GM18499 (cell line): ENCODE results near the gene PSRC1.
"Not testable (repeated sequence)": the region's sequence is repeated elsewhere in the genome, so short reads cannot be mapped to it uniquely, and the experiment has no call there.

ENCODE experiments used
- ATAC-seq: cut with Tn5 transposase; IDR thresholded peaks from one replicate; pipeline ENCODE4 v1.9.1; 2021; ENCODE audit warnings: moderate number of reproducible peaks; ENCODE audit not compliant: insufficient read depth, unreplicated experiment

Gene PSRC1

DNA sequence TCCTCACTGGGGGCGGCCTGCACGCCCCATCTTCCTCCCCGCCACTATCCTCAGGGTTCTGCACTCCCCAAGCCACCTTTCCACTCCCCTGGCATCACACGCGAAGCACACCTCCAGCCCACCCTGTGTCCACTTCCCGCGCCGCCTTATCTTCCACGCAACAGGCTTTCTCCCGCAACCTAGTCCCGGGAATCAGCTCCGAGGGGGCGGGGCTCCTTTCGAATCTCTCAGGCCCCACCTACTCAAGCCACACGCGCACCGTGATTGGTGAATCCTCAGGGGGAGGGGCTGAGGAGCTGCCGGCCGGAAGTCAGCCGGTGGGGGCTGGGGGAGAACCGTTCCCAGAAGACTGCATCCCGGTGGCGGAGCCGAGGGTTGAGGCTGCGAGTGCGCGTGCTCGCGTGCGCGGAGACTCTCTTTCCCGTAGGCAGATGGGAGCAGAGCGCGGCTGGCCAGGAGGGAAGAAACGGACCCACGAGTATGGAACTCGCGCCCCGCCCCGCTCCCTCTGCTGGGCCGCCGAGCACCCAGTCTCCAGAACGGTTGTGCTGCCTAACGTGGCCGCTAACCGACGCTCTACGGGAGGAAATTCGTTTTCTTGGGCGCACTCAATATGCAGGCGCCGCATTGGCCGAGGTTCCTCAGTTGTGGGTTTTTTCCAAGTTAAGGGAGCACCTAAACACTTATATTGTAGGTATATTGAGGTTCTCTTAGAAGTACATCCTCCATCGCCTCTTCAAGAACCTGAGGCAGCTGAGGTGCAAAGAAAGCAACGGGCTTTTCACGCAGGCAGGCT, at the start of gene PSRC1:
TSS of gene PSRC1 (minus strand) at position 194 of the 796 bp plus-strand sequence.
- ATAC-seq = peak; percentile 74

DNA sequence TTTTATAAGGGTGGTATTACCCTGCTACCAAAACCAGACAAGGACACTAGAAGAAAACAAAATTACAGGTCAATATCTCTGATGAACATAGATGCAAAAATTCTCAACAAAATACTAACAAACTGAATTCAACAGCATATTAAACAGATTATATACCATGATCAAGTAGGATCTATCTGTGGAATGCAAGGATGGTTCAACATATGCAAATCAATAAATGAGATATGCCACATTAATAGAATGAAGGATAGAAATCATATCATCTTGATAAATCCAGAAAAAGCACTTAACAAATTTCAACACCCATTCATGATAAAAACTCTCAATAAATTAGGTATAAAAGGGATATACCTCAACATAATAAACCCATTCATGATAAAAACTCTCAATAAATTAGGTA, 48.2 kb upstream of the PSRC1 start:
- ATAC-seq = no peak

DNA sequence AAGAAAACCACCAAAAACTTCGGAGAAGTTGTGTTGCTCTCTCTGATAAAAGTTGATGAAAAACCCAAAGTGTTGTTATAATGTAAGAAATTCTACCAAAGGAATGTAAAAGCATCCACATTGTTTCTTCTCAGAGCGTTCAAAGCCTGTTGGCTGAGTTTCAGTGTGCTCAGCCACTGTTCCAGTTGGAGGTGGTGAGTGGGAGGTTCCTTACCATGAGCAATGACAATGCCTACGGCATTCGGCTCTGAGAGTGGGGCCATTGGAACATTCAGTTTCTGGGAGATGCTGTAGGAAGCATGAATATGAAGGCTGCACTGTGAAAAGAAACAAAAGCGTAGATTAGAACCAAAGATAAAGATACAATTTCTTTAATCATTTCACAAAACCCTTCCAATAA, 44.3 kb upstream of the PSRC1 start:
- ATAC-seq = no peak

DNA sequence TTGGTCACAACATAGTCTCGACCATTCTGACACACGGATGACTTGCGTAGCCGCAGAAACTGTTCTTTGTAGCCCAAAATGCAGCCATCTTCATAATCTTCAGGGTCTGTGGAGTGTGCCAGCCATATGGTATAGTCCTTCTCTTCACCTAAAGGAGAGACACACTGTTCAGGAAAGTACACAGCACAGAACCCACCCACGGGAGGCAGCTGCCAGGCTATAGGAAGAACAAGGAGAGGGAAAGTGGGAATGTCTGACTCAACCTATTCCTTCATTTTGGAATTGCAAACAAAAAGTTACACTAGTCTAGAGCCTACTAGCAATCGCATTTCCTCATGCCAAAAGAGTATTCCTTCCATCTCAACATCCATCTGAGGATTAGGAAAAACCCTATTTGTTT, 40.0 kb upstream of the PSRC1 start:
- no peak for ATAC-seq

DNA sequence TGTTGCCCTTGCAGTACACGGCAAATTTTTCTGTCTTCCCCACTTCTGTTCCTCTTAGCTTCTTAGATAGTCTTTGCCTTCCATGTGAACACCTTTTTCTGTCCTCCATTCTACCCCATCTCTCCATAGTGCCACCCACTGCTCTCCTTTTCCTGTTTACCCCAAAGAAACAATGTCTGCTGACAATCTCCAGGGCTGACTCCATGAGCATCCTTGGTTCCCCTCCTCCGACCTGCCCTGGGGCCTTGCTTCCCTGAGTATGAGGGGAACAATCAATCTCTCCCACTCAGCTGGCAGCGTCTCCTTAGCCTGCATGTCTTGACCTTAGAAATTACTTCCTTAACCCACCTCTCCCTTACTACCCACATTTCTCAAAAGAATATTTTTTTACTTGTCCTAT, 36.2 kb upstream of the PSRC1 start:
- no peak for ATAC-seq

DNA sequence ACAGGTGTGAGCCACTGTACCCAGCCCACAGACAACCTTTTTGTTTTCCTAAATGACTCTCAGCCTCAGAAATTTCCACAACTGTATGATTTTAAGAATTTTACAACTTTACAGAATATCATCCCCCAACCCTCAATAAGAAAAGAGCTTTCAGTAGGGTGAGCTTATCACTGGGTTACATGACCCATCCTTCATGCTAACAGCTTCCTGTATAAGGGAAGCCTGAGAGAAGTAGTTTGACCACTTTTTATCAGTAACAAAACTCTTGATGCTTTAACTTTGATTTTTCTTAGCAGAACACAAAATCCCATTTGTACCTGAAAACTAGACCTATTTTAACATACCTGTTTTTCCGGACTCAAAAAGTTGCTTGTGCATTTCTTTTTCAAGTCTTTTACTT, 33.6 kb upstream of the PSRC1 start:
- ATAC-seq = no peak

DNA sequence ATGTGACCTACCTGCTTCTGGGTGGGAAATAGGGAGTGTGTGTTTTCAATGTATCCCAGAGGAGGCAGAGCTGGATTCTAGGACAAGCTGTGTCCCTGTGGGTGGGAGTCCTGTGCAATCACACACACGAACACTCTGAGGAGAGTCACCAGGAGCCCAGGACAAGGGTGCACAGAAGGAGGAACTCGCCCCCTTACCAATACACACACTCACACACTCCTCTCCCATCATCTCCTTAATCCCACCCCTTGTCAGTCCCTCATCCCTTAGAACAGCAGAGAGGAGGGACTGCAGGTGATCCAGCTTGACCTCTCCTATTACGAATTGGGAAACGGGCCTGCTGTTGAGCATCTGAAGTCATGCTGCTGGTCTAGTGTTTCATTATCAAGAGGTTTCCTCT, 32.3 kb upstream of the PSRC1 start:
- no peak for ATAC-seq

DNA sequence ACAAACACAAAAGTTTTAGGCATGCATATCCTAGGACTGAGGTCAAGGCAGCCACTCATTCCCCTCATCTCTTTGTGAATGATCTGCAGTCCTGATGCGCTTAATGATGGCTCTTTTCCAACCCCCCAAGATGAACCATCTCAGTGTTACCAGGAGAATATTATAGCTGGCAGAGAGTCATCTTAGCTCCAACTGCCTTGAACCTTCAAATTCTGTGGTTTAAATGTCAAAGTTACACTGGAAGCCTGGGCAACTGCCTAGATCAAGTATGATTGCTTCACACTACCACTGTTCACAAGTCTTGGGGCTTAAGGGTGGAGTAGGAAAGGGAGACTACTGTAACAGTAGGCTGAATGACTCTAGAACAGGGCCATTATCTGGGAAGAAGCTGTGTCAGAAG, 31.9 kb upstream of the PSRC1 start:
- ATAC-seq = no peak

DNA sequence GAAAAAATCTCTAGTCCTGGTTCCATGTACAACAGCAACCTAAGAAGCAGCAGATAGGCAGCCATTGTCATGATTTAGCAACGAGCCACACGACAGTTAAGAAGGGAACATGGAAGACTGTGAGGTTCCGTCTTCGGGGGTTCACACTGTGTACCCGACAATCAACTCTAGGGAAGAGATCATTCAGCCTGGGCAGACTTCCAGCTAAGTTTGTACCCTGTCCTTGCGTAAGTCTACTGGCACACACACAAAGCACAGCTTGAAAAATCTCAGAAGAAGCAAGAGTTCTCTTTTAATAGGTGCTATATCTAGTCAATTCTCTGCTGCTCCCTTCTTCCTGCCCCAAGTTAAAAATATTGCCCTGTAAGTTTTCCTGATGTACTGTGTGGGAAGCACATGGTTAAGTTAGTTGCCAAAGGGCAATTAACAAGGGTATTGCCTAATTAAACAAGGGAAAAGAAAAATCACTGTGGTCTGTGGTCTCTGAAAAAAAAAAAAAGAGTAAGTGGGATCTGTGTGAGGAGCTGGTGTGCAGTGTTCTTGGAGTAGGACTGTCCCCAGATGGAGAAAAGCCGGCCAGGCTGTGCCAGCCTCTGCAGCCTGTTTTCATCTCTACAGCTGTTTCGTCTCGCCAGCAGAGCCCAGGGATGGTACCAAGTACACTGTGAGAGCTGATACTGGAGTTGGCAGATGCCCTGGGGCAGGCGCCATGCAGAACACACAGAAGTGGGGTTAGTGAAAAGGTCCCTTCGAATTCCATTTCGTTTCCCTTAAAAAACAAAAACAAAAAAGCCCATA, 30.2 kb upstream of the PSRC1 start:
- ATAC-seq = no peak

DNA sequence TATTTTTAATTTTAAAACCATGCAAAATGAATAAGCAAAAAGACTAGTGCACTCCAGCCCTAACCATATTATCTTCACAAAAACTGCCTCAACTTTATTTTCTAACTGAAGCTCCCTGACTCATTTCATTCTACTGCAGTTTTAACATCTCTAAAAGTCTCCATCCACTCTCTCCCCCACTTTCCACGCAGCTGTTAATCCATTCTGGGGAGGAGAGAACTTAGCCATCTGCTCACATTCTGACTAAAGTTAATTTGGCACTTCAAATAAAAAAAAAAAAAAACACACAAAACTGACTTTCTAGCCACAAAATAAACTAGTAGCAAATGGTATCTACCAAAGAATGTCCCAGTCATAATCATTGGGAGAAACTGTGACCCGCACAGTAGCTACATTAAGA, 29.3 kb upstream of the PSRC1 start:
- ATAC-seq = no peak

DNA sequence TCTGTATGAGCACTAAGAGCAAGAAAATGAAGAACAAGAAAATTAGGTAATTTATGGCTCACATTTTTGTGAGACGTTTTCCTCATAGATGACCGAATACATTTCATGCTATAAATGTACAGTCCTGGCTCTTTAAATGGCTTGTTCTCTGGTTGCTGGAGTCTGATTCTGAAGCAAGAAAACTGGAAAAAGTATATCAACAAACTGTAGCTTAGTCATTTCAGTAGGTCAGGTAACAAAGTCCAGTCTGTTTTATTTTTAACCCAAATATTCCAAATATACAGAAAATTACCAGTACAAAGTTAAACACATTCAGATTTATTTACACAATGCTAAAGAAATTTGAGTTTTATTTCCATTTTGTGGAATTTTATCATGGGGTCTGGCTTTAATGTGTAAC, 26.4 kb upstream of the PSRC1 start:
- ATAC-seq = no peak

DNA sequence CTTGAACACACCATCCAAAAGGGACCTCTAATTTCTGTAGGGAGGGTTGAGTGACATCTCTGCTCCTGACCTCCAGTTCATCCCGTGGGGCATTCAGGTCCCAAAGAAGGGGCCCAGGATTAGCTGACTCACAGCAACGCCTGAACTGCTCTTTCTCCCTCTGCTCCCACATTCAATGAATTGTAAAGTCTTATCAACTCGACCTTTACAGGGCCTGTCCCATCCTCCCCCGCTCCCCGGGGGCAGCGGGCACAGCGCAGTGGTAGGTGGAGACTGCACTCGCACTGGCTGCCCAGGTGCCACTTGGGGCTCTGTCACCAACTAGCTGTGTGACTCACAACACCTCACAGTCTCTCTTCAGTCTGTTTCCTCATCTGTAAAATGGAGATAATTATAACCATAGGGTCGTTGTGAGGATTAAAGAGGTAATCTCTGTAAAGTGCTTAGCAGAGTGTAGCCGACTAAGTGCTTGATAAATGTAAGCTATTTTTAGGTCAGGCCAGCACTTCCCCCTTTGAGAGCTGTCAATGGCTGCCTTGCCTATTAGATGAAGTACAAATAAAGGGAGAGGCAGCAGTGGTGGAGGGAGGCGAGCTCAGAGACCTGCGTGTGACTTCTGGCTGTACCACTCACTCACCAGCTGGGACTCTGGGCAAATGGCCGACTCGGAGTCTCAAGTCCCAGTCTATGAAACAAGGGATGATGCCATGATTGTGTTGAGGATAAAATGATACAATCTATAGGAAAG, 24.5 kb upstream of the PSRC1 start:
- no peak for ATAC-seq

DNA sequence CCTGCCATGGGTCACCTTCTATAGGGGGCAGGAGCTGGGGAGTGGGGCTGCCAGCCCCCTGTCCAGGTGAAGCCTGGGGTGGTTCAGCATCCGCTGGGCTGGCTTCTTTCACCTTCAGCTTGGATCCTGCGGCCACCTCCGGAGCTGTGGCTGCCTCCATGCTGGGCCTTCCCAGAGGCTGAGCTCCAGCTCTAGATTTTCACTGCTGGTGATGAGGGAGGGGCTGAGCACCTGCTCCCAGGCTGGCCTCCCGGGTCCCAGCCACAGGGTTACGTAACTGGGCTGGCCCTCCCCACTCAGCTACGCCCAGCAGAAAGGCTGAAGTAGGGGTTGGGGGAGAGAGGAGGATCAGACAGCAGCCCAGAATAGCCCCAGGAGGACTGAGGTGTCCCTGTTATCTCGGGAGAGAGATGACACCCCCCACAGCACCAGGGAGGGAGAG, 23.9 kb upstream of the PSRC1 start, which contains the start of gene MYBPHL:
TSS of gene MYBPHL (minus strand) at position 180 of the 442 bp plus-strand sequence. CDS start at position 160, 20 bp downstream.
- ATAC-seq = no peak

DNA sequence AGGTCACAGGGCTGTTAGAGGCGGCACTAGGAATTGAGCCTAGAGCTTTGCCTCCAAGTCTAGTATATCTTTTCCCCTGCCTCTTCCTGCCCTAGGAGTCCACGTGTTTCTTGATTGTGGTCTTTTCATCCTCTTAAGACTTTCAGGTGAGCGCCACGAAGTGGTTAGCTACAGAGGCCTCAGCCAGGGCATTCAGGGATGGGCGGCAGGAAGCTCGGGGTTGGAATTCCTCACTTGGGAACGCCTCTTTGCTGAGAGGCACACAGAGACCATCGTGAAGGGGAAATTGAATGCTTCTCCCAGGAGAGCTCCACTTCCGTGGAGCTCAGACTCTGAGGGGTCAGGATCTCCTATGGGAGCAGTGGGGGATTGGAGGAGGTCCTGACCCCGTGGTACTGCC, 23.0 kb upstream of the PSRC1 start:
- not testable (repeated sequence) for ATAC-seq

DNA sequence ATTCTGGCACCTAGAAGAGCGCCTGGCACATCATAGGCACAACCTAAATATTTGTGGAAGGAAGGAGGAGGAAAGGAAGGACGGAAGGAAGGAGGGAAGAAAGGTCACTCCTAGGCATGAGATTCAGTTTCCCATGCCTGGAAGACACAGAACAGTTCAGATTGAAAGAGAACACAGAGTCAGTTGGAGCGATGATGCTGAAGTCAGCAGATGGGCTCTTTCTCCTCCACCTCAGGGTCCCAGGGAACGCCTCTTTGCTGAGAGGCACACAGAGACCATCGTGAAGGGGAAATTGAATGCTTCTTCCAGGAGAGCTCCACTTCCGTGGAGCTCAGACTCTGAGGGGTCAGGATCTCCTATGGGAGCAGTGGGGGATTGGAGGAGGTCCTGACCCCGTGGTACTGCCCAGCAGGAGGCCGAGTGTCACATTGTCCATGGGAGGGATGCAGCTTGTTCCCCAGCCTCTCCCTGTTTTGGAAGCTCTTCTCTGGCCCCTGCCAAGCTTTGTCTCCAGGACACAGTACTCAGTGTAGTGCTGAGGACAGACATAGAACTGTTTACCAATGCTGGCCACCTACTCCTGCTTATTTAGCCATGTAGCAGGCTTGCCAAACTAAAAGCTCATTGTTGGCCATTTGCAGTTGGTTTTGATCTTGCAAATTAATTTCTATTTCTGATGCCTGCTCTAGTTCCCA, 21.4 kb upstream of the PSRC1 start:
- ATAC-seq = no peak

DNA sequence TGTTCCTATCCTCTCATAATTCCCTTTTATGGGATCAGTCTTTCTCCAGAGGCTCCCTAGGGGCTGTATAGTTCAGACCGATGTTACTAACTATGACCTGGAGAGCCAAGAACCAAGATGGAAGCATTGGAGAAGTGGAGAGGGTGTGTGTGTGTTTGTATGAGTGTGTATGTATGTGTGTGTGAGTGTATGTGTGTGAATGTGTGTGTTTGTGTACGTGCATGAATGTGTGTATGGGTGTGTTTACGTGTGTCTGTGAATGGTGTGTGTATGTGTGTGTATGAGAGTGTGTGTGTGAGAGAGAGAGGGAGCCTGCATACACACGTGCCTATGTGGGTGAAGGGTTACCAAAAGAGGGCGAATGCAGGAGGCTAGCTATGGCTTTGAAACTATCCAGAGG, 18.9 kb upstream of the PSRC1 start:
- no peak for ATAC-seq

DNA sequence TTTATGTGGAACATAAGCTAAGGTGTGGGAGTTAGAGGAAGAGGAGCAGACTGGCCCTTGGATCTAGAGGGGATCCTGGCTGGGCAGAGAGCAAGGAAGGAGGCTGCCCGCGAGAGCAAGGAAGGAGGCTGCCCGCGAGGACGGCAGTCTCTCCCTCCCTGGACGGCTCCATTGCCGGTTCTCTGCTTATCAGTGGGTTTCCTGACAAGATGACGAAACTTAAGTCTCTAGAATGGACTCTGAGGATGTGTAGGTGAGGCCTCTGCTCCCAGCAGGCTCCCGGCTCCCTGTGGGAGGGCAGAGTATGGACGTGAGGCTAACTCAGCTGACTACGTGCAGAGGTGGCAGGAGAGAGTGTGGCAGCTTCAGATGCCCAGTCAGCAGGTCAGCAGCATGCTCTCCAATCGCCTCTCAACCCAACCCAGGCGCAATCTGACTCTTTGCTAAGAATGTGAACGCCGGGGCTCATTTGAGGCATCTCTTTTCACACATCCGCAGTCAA, 17.8 kb upstream of the PSRC1 start:
- ATAC-seq = no peak

DNA sequence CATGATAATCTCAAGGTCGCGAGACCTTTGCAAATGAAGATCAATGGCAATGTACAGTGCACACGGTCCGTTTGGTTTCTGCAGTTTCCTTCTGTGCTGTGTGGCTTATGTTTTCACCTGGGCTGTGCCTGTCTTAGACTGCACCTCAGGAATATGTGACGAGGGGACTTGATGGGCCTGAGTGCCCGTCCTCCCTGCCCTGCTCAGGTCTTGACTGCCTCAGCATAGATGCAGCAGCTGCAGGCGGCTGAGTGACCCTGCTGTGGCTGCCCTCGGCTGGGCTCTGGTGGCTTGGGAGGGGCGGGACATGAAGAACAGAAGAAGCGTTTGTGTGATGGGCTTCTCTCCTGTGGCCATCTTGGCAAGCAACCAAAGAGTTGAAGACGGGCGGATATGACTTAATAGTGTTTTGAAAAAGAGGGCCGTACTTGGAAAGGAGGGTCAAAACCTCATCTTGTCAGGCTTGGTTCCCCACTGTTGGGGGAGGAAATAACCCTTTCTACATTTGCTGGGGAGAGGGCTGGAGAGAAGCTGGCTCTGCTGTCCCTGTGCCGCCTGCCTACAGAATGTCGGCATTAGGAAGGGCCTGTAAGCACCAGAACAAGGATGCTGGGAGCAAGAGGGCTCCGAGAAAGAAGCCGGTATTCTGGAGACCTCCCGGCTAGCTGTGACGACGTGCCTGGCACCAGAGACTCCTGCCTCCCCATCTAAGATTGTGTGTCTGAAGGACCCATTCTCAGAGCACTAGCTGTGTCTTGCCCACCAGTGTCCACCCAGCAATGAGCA, 16.8 kb upstream of the PSRC1 start:
- ATAC-seq = no peak
